Neural cell (in vitro differentiated cells): ENCODE data around the gene MYBPC2. TPM values are rescaled to one million over a fixed set of nuclear protein-coding genes. Genes with fewer than 3 reads are reported as not detected.

Experiments used
- H2AFZ ChIP-seq: fragments of 200-600, 300-800 bp; sonication (generic), shearing (Covaris generic); 2 replicates; pipeline ENCODE4 v1.6.0; 2014; ENCODE audit warnings: low read depth, mild to moderate bottlenecking, antibody characterized with exemption, low read length, moderate library complexity
- H3F3A ChIP-seq: fragments of 200-600 bp; shearing (Covaris generic); 2 replicates; pipeline ENCODE4 v1.6.1; 2016; ENCODE audit warnings: mild to moderate bottlenecking, moderate library complexity, mixed read lengths, antibody characterized with exemption, low read length; ENCODE audit not compliant: insufficient read depth, poor library complexity, severe bottlenecking
- H3K27ac ChIP-seq: fragments of 200-600, 300-800 bp; sonication (generic), shearing (Covaris generic); 2 replicates; pipeline ENCODE4 v1.5.1; 2014; ENCODE audit warnings: mild to moderate bottlenecking, low read length, moderate library complexity
- H3K27me3 ChIP-seq: fragments of 300-800, 200-600 bp; sonication (generic), shearing (Covaris generic); 2 replicates; pipeline ENCODE4 v1.6.0; 2014; ENCODE audit warnings: mild to moderate bottlenecking, low read depth, low read length, moderate library complexity; ENCODE audit not compliant: insufficient read depth
- H3K36me3 ChIP-seq: fragments of 300-800, 200-600 bp; sonication (generic), shearing (Covaris generic); 2 replicates; pipeline ENCODE4 v1.5.1; 2014; ENCODE audit warnings: mild to moderate bottlenecking, antibody characterized with exemption, low read length, moderate library complexity; ENCODE audit not compliant: insufficient read depth
- H3K4me2 ChIP-seq: fragments of 300-800, 200-600 bp; sonication (generic), shearing (Covaris generic); 2 replicates; pipeline ENCODE4 v1.6.0; 2014; ENCODE audit warnings: mild to moderate bottlenecking, low read length
- H3K4me3 ChIP-seq: fragments of 300-800, 200-600 bp; sonication (generic), shearing (Covaris generic); 2 replicates; pipeline ENCODE4 v1.5.1; 2014; ENCODE audit warnings: mild to moderate bottlenecking, low read length, moderate library complexity
- H3K79me2 ChIP-seq: fragments of 200-600 bp; shearing (Covaris generic); replicated peaks from 2 replicates; pipeline ENCODE4 v1.6.0; 2014; ENCODE audit warnings: mild to moderate bottlenecking, low read length, moderate library complexity; ENCODE audit not compliant: insufficient read depth
- H3K9ac ChIP-seq: fragments of 300-800, 200-600 bp; sonication (generic), shearing (Covaris generic); 2 replicates; pipeline ENCODE4 v1.6.1; 2016; ENCODE audit warnings: mild to moderate bottlenecking, low read length, mixed read lengths
- H3K9me2 ChIP-seq: fragments of 200-600 bp; shearing (Covaris generic); 2 replicates; pipeline ENCODE4 v1.6.1; 2016; ENCODE audit warnings: mild to moderate bottlenecking, low read length, mixed read lengths; ENCODE audit not compliant: insufficient read depth
- H3K9me3 ChIP-seq: fragments of 200-600, 300-800 bp; sonication (generic), shearing (Covaris generic); 2 replicates; pipeline ENCODE4 v1.6.1; 2016; ENCODE audit warnings: mild to moderate bottlenecking, mixed run types, low read length, moderate library complexity, mixed read lengths
- H4K20me1 ChIP-seq: fragments of 200-600 bp; shearing (Covaris generic); 2 replicates; pipeline ENCODE4 v1.6.1; 2016; ENCODE audit warnings: mild to moderate bottlenecking, mixed run types; ENCODE audit not compliant: insufficient read depth
- EP300 ChIP-seq: fragments of 450-650 bp; conservative IDR thresholded peaks from 2 replicates; pipeline ENCODE4 v1.6.1; 2014; ENCODE audit warnings: antibody characterized with exemption, mild to moderate bottlenecking, moderate library complexity; ENCODE audit not compliant: poor library complexity, severe bottlenecking
- EZH2 ChIP-seq: fragments of 200-600, 300-800 bp; shearing (Covaris generic), sonication (generic); IDR thresholded peaks from 2 replicates; pipeline ENCODE4 v1.6.1; 2014; ENCODE audit warnings: antibody characterized with exemption, low read length, borderline replicate concordance, mild to moderate bottlenecking; ENCODE audit not compliant: insufficient read depth, poor library complexity, severe bottlenecking
- MXI1 ChIP-seq: fragments of 450-650 bp; conservative IDR thresholded peaks from 2 replicates; pipeline ENCODE4 v1.6.1; 2014; ENCODE audit warnings: antibody characterized with exemption, mild to moderate bottlenecking; ENCODE audit not compliant: poor library complexity, severe bottlenecking
- POLR2AphosphoS5 ChIP-seq: IDR thresholded peaks from 2 replicates; pipeline ENCODE4 v1.6.1; 2012
- RAD21 ChIP-seq: fragments of 450-650 bp; conservative IDR thresholded peaks from 2 replicates; pipeline ENCODE4 v1.6.1; 2014; ENCODE audit warnings: antibody characterized with exemption, mild to moderate bottlenecking, moderate library complexity
- REST ChIP-seq: IDR thresholded peaks from 2 replicates; pipeline ENCODE4 v1.6.1; 2012; ENCODE audit warnings: borderline replicate concordance
- SMC3 ChIP-seq: fragments of 450-650 bp; conservative IDR thresholded peaks from 2 replicates; pipeline ENCODE4 v1.6.1; 2014; ENCODE audit warnings: antibody characterized with exemption, mild to moderate bottlenecking, moderate library complexity; ENCODE audit not compliant: poor library complexity
- TAF1 ChIP-seq: IDR thresholded peaks from 2 replicates; pipeline ENCODE4 v1.6.1; 2012; ENCODE audit warnings: low read depth
- polyA plus RNA-seq: library from polyadenylated mRNA; depleted of rRNA; stranded (reverse); fragments of >200 nt; gene quantifications from 2 replicates; pipeline ENCODE4 v1.2.3, GENCODE V29; 2014
- TF ChIP-seq, protein P1 (sequence below): fragments of 450-650 bp; IDR thresholded peaks from 2 replicates; pipeline ENCODE4 v1.5.1; 2014; ENCODE audit warnings: antibody characterized with exemption, mild to moderate bottlenecking, moderate library complexity; ENCODE audit not compliant: poor library complexity, severe bottlenecking

The MYBPC2 gene
- polyA plus RNA-seq, 1 donor from 2014 or later, result not detected

- no peak for TF ChIP-seq MXI1
Observed at GRCh38 chr19:50500060-50500752, 67.5 kb downstream of the MYBPC2 start (continued).

- no peaks in the 10 kb centered on the region for H4K20me1 ChIP-seq
- no peak for TF ChIP-seq SMC3
- TF ChIP-seq EP300, result no peak
- TF ChIP-seq, protein P1, sequence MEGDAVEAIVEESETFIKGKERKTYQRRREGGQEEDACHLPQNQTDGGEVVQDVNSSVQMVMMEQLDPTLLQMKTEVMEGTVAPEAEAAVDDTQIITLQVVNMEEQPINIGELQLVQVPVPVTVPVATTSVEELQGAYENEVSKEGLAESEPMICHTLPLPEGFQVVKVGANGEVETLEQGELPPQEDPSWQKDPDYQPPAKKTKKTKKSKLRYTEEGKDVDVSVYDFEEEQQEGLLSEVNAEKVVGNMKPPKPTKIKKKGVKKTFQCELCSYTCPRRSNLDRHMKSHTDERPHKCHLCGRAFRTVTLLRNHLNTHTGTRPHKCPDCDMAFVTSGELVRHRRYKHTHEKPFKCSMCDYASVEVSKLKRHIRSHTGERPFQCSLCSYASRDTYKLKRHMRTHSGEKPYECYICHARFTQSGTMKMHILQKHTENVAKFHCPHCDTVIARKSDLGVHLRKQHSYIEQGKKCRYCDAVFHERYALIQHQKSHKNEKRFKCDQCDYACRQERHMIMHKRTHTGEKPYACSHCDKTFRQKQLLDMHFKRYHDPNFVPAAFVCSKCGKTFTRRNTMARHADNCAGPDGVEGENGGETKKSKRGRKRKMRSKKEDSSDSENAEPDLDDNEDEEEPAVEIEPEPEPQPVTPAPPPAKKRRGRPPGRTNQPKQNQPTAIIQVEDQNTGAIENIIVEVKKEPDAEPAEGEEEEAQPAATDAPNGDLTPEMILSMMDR, result no peak
- no peak for TF ChIP-seq MXI1
- no peak for TF ChIP-seq REST
- TF ChIP-seq EZH2, result no peak
- no peak for TF ChIP-seq RAD21
- no peak for TF ChIP-seq POLR2AphosphoS5
- TF ChIP-seq TAF1, result no peak
- no peaks in the 10 kb centered on the region for H3K79me2 ChIP-seq
- H3K4me2 ChIP-seq, result no peak overlapping the region
- no peaks in the 10 kb centered on the region for H3K27me3 ChIP-seq
- H3K4me3 ChIP-seq, result no peak overlapping the region
- H3K9me2 ChIP-seq, result no peaks in the 10 kb centered on the region
- no peaks in the 10 kb centered on the region for H3K36me3 ChIP-seq
- H3K9ac ChIP-seq, result peak overlapping the region; percentile 38
- H3K27ac ChIP-seq, result no peak overlapping the region
- no peaks in the 10 kb centered on the region for H3F3A ChIP-seq
- H3K9me3 ChIP-seq, result no peaks in the 10 kb centered on the region
- H2AFZ ChIP-seq, result no peak overlapping the region
Observed at GRCh38 chr19:50500753-50501151, 68.1 kb downstream of the MYBPC2 start.

DNA sequence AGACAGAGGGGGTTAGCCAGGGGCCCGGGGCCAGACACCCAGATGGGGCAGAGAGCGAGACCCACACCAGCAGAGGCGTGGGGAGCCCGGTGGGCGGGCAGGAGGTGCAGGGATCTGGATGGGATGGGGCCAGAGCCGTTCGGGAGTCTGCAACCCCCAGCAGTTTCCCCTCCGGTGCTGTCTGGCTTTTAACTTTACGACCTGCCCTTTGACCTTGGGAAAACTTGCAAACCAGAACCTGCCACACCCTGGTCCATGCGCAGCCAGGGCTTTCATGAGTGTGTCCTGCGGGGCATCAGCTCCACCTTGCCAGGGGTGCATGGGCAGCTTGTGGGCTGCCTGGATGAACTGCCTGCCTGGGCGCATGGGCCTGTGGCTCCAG, 68.5 kb downstream of the MYBPC2 start:
- Histone ChIP-seq H4K20me1 (no peaks in the 10 kb centered on the region), H3K79me2 (no peaks in the 10 kb centered on the region), H3K4me3 (no peak overlapping the region), H3K9me2 (no peaks in the 10 kb centered on the region), H3K4me2 (no peak overlapping the region), H3K27me3 (no peaks in the 10 kb centered on the region), H3F3A (no peaks in the 10 kb centered on the region), H3K9me3 (no peaks in the 10 kb centered on the region), H3K36me3 (no peaks in the 10 kb centered on the region), H3K27ac (no peak overlapping the region), H2AFZ (no peak overlapping the region), H3K9ac (peak overlapping the region; percentile 26)
- TF ChIP-seq TAF1 (no peak), SMC3 (no peak), MXI1 (no peak), EP300 (no peak), REST (no peak), POLR2AphosphoS5 (no peak), EZH2 (no peak), RAD21 (no peak)
- TF ChIP-seq, protein P1, result no peak
